ENCODE data around the gene SHROOM2.

Gene SHROOM2

DNA sequence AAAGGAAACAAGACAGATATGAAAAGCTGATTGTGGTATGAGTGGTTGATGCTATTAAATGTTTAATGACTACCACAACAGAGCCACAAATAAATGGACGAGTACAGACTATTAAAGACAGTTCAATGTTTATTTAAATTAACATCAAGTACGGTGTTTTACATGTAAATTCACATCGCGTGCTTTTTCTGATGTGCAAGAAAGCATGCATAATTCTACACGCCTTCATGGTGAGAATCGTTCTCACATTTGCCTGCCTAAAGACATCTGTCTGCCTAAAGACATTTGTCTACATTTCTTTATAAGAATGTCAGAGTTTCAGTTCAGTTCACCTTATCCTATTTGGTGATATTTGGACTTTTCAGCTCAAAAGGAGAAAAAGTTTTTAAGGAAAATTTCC lies 13.3 kb upstream of the SHROOM2 start:
- TF ChIP-seq POLR2A (IDR thresholded peaks at IDR 0.05; ENCODE audit: low read depth, low read length) (no peak), TAF1 (IDR thresholded peaks at IDR 0.05; ENCODE audit: low read depth, low read length) (no peak), POLR2AphosphoS5 (IDR thresholded peaks at IDR 0.05; ENCODE audit: low read depth, low read length) (no peak), POU2F2 (IDR thresholded peaks at IDR 0.05; ENCODE audit: low read depth, low read length) (no peak), PAX5 (IDR thresholded peaks at IDR 0.05; ENCODE audit: insufficient read depth, low read length, severe bottlenecking) (no peak), SPI1 (IDR thresholded peaks at IDR 0.05; ENCODE audit: low read depth, low read length) (no peak)
- no peak for FAIRE-seq
- no peak for DNase-seq (ENCODE audit: insufficient read length, low spot score)

GRCh38 chrX:9775930-9776329 lies 10.3 kb upstream of the SHROOM2 start:
- DNase-seq (ENCODE audit: insufficient read length, low spot score) (no peak), FAIRE-seq (peak; percentile 20)
- no peak for TF ChIP-seq TAF1 (IDR thresholded peaks at IDR 0.05; ENCODE audit: low read depth, low read length)

GRCh38 chrX:9781941-9782340 lies 4.3 kb upstream of the SHROOM2 start:
- TF ChIP-seq SPI1 (IDR thresholded peaks at IDR 0.05; ENCODE audit: low read depth, low read length) (no peak), POLR2A (IDR thresholded peaks at IDR 0.05; ENCODE audit: low read depth, low read length) (no peak), POLR2AphosphoS5 (IDR thresholded peaks at IDR 0.05; ENCODE audit: low read depth, low read length) (no peak), PAX5 (IDR thresholded peaks at IDR 0.05; ENCODE audit: insufficient read depth, low read length, severe bottlenecking) (no peak), POU2F2 (IDR thresholded peaks at IDR 0.05; ENCODE audit: low read depth, low read length) (no peak), TAF1 (IDR thresholded peaks at IDR 0.05; ENCODE audit: low read depth, low read length) (no peak)
- FAIRE-seq (no peak), DNase-seq (ENCODE audit: insufficient read length, low spot score) (no peak)

GRCh38 chrX:9784332-9784731 lies 1.9 kb upstream of the SHROOM2 start:
- TF ChIP-seq POLR2A (IDR thresholded peaks at IDR 0.05; ENCODE audit: low read depth, low read length) (no peak), POLR2AphosphoS5 (IDR thresholded peaks at IDR 0.05; ENCODE audit: low read depth, low read length) (no peak), POU2F2 (IDR thresholded peaks at IDR 0.05; ENCODE audit: low read depth, low read length) (no peak), PAX5 (IDR thresholded peaks at IDR 0.05; ENCODE audit: insufficient read depth, low read length, severe bottlenecking) (no peak), SPI1 (IDR thresholded peaks at IDR 0.05; ENCODE audit: low read depth, low read length) (no peak), TAF1 (IDR thresholded peaks at IDR 0.05; ENCODE audit: low read depth, low read length) (no peak)
- no peak for FAIRE-seq

GRCh38 chrX:9785254-9785943 lies 830 bp upstream of the SHROOM2 start:
- DNase-seq (ENCODE audit: insufficient read length, low spot score) (no peak), FAIRE-seq (no peak)
- TF ChIP-seq POU2F2 (IDR thresholded peaks at IDR 0.05; ENCODE audit: low read depth, low read length) (no peak), POLR2AphosphoS5 (IDR thresholded peaks at IDR 0.05; ENCODE audit: low read depth, low read length) (no peak), TAF1 (IDR thresholded peaks at IDR 0.05; ENCODE audit: low read depth, low read length) (no peak), PAX5 (IDR thresholded peaks at IDR 0.05; ENCODE audit: insufficient read depth, low read length, severe bottlenecking) (no peak), SPI1 (IDR thresholded peaks at IDR 0.05; ENCODE audit: low read depth, low read length) (no peak), POLR2A (IDR thresholded peaks at IDR 0.05; ENCODE audit: low read depth, low read length) (no peak)

More at GRCh38 chrX:9784332-9784731, 1.9 kb upstream of the SHROOM2 start:
- no peak for DNase-seq (ENCODE audit: insufficient read length, low spot score)

DNA sequence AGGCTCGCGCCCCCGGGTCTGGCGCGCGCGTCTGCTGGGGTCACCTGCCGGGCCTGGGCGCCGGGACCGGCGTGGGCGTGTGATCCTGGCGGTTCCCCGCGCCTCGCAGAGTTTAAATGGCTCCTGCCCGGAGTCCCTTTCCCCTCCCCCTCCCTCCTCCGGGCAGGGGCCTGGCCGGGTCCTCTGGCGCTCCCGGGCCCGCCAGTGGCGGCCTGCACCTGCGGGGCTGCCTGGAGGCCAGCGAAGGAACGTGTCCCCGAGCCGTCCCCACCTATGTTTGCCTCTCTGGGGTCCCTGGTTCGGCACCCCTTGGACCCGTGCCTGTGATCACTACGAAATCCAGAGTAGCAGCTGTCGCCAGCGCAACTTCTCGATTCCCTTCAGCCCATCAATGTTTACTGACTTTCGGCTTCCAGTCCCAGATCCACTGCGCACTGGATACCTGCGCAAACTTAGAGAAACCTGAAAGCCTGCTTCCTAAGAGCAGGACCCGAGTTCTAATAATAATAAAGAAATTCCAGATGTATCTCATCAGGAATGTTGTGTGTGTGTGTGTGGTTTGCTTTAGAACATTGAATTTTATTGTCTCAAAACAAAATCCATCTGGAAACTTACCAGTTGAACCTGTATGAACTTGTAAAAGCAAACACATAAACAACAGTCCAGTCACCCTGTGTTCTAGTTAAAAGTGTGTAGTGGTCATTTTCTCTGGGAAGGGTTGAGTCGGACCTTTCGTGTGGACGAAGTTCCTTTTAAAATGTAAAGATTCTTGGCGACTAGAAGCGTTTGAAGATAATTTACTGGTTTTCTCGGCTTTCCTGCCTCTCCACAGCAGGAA lies 788 bp downstream of the SHROOM2 start:
- DNase-seq (ENCODE audit: insufficient read length, low spot score) (no peak), FAIRE-seq (no peak)
- TF ChIP-seq SPI1 (IDR thresholded peaks at IDR 0.05; ENCODE audit: low read depth, low read length) (no peak), POLR2A (IDR thresholded peaks at IDR 0.05; ENCODE audit: low read depth, low read length) (no peak), PAX5 (IDR thresholded peaks at IDR 0.05; ENCODE audit: insufficient read depth, low read length, severe bottlenecking) (no peak), POLR2AphosphoS5 (IDR thresholded peaks at IDR 0.05; ENCODE audit: low read depth, low read length) (no peak), POU2F2 (IDR thresholded peaks at IDR 0.05; ENCODE audit: low read depth, low read length) (no peak), TAF1 (IDR thresholded peaks at IDR 0.05; ENCODE audit: low read depth, low read length) (no peak)

DNA sequence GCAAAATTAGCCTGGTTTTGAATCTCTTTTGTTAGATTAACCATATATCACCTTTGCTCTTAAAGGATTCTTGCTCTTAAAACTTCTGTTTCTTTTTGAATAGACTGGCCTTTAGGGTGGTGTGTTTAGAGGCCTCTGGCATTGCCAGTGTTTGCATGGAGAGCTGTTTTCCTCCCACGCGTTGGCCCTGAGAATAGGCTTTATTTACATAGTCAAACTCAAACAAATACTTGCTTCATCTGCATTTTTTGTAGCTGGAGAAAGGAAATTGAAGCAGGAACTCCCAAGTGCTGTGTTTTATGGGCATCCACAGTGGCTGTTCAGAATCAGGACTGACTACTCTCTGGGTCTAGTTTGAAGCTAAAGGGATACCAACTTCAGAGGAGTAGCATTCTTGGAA lies 2.7 kb downstream of the SHROOM2 start:
- DNase-seq (ENCODE audit: insufficient read length, low spot score) (no peak), FAIRE-seq (no peak)
- TF ChIP-seq POLR2AphosphoS5 (IDR thresholded peaks at IDR 0.05; ENCODE audit: low read depth, low read length) (no peak), TAF1 (IDR thresholded peaks at IDR 0.05; ENCODE audit: low read depth, low read length) (no peak), SPI1 (IDR thresholded peaks at IDR 0.05; ENCODE audit: low read depth, low read length) (no peak), POU2F2 (IDR thresholded peaks at IDR 0.05; ENCODE audit: low read depth, low read length) (no peak), POLR2A (IDR thresholded peaks at IDR 0.05; ENCODE audit: low read depth, low read length) (no peak), PAX5 (IDR thresholded peaks at IDR 0.05; ENCODE audit: insufficient read depth, low read length, severe bottlenecking) (no peak)

- no peak for FAIRE-seq
- no peak for TF ChIP-seq POLR2AphosphoS5 (IDR thresholded peaks at IDR 0.05; ENCODE audit: low read depth, low read length)
- no peak for TF ChIP-seq POU2F2 (IDR thresholded peaks at IDR 0.05; ENCODE audit: low read depth, low read length)
- no peak for TF ChIP-seq SPI1 (IDR thresholded peaks at IDR 0.05; ENCODE audit: low read depth, low read length)
Measured at GRCh38 chrX:9789555-9789954, 3.3 kb downstream of the SHROOM2 start.

DNA sequence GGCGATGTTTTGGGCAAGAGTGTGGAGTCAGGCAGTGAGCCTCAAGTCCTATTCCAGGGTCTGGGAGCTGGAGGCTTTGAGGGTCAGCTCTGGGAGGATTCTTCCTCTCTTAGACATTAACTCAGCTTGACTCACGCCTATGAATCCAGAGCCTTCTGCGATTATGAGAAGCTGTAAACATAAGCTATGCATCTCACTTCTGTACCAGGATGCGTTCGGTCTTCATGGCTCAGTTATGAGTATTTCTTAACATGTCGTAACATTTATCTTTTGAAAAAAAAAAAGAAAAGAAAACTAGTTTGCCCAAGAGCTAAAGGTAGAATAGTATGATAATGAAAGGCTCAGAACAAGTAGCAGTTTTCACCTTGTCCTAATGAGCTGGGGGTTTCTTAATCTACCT lies 4.6 kb downstream of the SHROOM2 start:
- no peak for FAIRE-seq
- DNase-seq (ENCODE audit: insufficient read length, low spot score), result no peak
- no peak for TF ChIP-seq POLR2A (IDR thresholded peaks at IDR 0.05; ENCODE audit: low read depth, low read length)

More at GRCh38 chrX:9789555-9789954, 3.3 kb downstream of the SHROOM2 start:
- no peak for DNase-seq (ENCODE audit: insufficient read length, low spot score)

DNA sequence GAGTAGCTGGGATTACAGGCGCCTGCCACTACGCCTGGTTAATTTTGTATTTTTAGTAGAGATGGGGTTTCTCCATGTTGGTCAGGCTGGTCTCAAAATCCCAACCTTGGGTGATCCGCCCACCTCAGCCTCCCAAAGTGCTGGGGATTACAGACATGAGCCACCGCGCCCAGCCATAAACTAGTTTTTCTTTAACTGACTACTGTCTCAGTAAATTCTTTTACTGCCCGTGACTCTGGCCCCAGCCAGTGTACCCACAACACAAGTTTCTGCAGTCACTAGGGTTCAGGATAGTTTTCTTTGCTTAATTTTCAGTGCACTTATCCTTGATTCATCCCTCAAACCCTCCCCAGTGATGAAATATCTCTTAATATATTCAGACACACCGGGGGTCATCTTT lies 8.3 kb downstream of the SHROOM2 start:
- FAIRE-seq (no peak), DNase-seq (ENCODE audit: insufficient read length, low spot score) (no peak)
- TF ChIP-seq POU2F2 (IDR thresholded peaks at IDR 0.05; ENCODE audit: low read depth, low read length) (no peak), PAX5 (IDR thresholded peaks at IDR 0.05; ENCODE audit: insufficient read depth, low read length, severe bottlenecking) (no peak), POLR2A (IDR thresholded peaks at IDR 0.05; ENCODE audit: low read depth, low read length) (no peak), SPI1 (IDR thresholded peaks at IDR 0.05; ENCODE audit: low read depth, low read length) (no peak), POLR2AphosphoS5 (IDR thresholded peaks at IDR 0.05; ENCODE audit: low read depth, low read length) (no peak), TAF1 (IDR thresholded peaks at IDR 0.05; ENCODE audit: low read depth, low read length) (no peak)
